Astrocyte (in vitro differentiated cells and primary cell): ENCODE measurements around the gene MYO7B. TPM values are rescaled to one million over a fixed set of nuclear protein-coding genes. Genes with fewer than 3 reads are reported as not detected.

Experiments
- DNase-seq: peaks from one replicate; pipeline ENCODE4 v3.0.0-alpha.2; 2010; ENCODE audit warnings: low read depth
- FAIRE-seq: peaks from 2 replicates; lab custom pipeline; 2011; peaks lifted over from hg19 to GRCh38; lab: Jason Lieb, UNC
- H2AFZ ChIP-seq: 2 replicates; pipeline ENCODE4 v1.6.0; 2012; ENCODE audit warnings: low read depth, low read length, inconsistent platforms
- H3K27ac ChIP-seq: 2 replicates; pipeline ENCODE4 v1.5.1; 2011; ENCODE audit warnings: low read depth, low read length, inconsistent platforms
- H3K27me3 ChIP-seq: 2 replicates; pipeline ENCODE4 v1.6.0; 2011; ENCODE audit warnings: low read length, inconsistent platforms; ENCODE audit not compliant: insufficient read depth
- H3K36me3 ChIP-seq: 2 replicates; pipeline ENCODE4 v1.5.1; 2011; ENCODE audit warnings: low read length, inconsistent platforms; ENCODE audit not compliant: insufficient read depth
- H3K4me1 ChIP-seq: 2 replicates; pipeline ENCODE4 v1.5.1; 2011; ENCODE audit warnings: low read length, inconsistent platforms; ENCODE audit not compliant: insufficient read depth
- H3K4me2 ChIP-seq: 2 replicates; pipeline ENCODE4 v1.6.0; 2012; ENCODE audit warnings: low read length, inconsistent platforms
- H3K4me3 ChIP-seq: 2 replicates; pipeline ENCODE4 v1.5.1; 2011; ENCODE audit warnings: low read depth, mild to moderate bottlenecking, low read length, inconsistent platforms; ENCODE audit not compliant: insufficient read depth
- H3K79me2 ChIP-seq: 2 replicates; pipeline ENCODE4 v1.6.0; 2012; ENCODE audit warnings: mild to moderate bottlenecking, low read length, inconsistent platforms; ENCODE audit not compliant: insufficient read depth
- H3K9ac ChIP-seq: 2 replicates; pipeline ENCODE4 v1.6.0; 2012; ENCODE audit warnings: mild to moderate bottlenecking, low read length, inconsistent platforms
- H3K9me3 ChIP-seq: 2 replicates; pipeline ENCODE4 v1.5.1; 2012; ENCODE audit warnings: low read depth, mild to moderate bottlenecking, low read length, inconsistent platforms; ENCODE audit not compliant: insufficient read depth
- H4K20me1 ChIP-seq: 2 replicates; pipeline ENCODE4 v1.6.0; 2012; ENCODE audit warnings: low read length, inconsistent platforms; ENCODE audit not compliant: insufficient read depth
- H3K27ac Mint-ChIP-seq: one replicate; pipeline ENCODE4 v1.8.0; 2021; ENCODE audit warnings: mild to moderate bottlenecking, mixed read lengths; ENCODE audit not compliant: unreplicated experiment
- H3K27me3 Mint-ChIP-seq: one replicate; pipeline ENCODE4 v1.8.0; 2021; ENCODE audit warnings: low read depth, mixed read lengths; ENCODE audit not compliant: unreplicated experiment
- H3K36me3 Mint-ChIP-seq: one replicate; pipeline ENCODE4 v1.8.0; 2021; ENCODE audit warnings: low read depth, mixed read lengths; ENCODE audit not compliant: unreplicated experiment
- H3K4me1 Mint-ChIP-seq: one replicate; pipeline ENCODE4 v1.8.0; 2021; ENCODE audit warnings: low read depth, mixed read lengths; ENCODE audit not compliant: unreplicated experiment
- H3K4me3 Mint-ChIP-seq: one replicate; pipeline ENCODE4 v1.8.0; 2021; ENCODE audit warnings: mild to moderate bottlenecking, moderate library complexity, mixed read lengths; ENCODE audit not compliant: unreplicated experiment
- H3K9me3 Mint-ChIP-seq: one replicate; pipeline ENCODE4 v1.8.0; 2021; ENCODE audit warnings: mild to moderate bottlenecking, mixed read lengths; ENCODE audit not compliant: unreplicated experiment
- CTCF ChIP-seq: IDR thresholded peaks from 2 replicates; pipeline ENCODE4 v1.5.1; 2011; ENCODE audit warnings: low read depth, mild to moderate bottlenecking, inconsistent platforms, low read length, moderate library complexity; ENCODE audit not compliant: insufficient read depth
- EZH2 ChIP-seq: IDR thresholded peaks from 2 replicates; pipeline ENCODE4 v1.6.1; 2012; ENCODE audit warnings: mild to moderate bottlenecking, low read length, inconsistent platforms; ENCODE audit not compliant: insufficient read depth
- total RNA-seq: library from RNA; stranded (reverse); gene quantifications from 2 replicates; pipeline ENCODE4 v1.2.1, GENCODE V29; 2021

Gene MYO7B
- total RNA-seq, 1 donor from 2014 or later: 0.77 TPM

GRCh38 chr2:127665267-127665893 lies 129.9 kb downstream of the MYO7B start:
- peaks cover 48% of the 10 kb centered on the region for H4K20me1 ChIP-seq
- H3K27ac ChIP-seq: no peak overlapping the region
- Mint-ChIP-seq H3K36me3 (peaks cover 12% of the 10 kb centered on the region), H3K4me1 (peaks cover 21% of the 10 kb centered on the region), H3K27ac (no peak overlapping the region), H3K27me3 (peaks cover 9% of the 10 kb centered on the region), H3K4me3 (no peak overlapping the region), H3K9me3 (no peaks in the 10 kb centered on the region)
- no peak for TF ChIP-seq CTCF
- no peak overlapping the region for H3K9ac ChIP-seq
- H3K9me3 ChIP-seq: no peaks in the 10 kb centered on the region
- no peak for DNase-seq
- H2AFZ ChIP-seq: no peak overlapping the region
- H3K4me2 ChIP-seq: no peak overlapping the region
- peaks cover 4% of the 10 kb centered on the region for H3K4me1 ChIP-seq
- no peak overlapping the region for H3K4me3 ChIP-seq
- H3K27me3 ChIP-seq: peaks cover 22% of the 10 kb centered on the region
- H3K79me2 ChIP-seq: peaks cover 16% of the 10 kb centered on the region
- FAIRE-seq: peak; percentile 13
- H3K36me3 ChIP-seq: no peaks in the 10 kb centered on the region

DNA sequence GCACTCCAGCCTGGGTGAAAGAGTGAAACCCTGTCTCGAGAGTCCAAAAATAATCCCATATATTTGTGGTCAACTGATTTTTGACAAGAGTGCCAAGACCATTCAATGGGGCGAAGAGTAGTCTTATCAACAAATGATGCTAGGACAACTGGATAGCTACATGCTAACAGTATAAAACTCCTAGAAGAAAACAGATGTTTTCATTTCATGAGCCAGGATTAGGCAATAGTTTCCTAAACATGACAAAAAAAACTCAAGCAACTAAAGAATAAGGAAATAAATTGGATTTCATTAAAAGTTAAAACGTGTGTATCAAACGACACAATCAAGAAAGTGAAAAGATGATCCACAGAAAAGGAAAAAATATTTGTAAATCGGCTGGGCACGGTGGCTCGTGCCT lies 133.6 kb downstream of the MYO7B start:
- H3K4me1 ChIP-seq: peaks cover 5% of the 10 kb centered on the region
- H3K79me2 ChIP-seq: peaks cover 7% of the 10 kb centered on the region
- H3K4me2 ChIP-seq: no peak overlapping the region
- Mint-ChIP-seq H3K27me3 (peaks cover 7% of the 10 kb centered on the region), H3K4me3 (no peak overlapping the region), H3K4me1 (peaks cover 15% of the 10 kb centered on the region), H3K27ac (no peak overlapping the region), H3K36me3 (peaks cover 9% of the 10 kb centered on the region), H3K9me3 (no peaks in the 10 kb centered on the region)
- no peak for FAIRE-seq
- no peak overlapping the region for H3K27ac ChIP-seq
- no peak overlapping the region for H3K9ac ChIP-seq
- no peak overlapping the region for H3K4me3 ChIP-seq
- no peaks in the 10 kb centered on the region for H3K36me3 ChIP-seq
- no peak overlapping the region for H2AFZ ChIP-seq
- H3K9me3 ChIP-seq: no peaks in the 10 kb centered on the region
- TF ChIP-seq CTCF (no peak), EZH2 (no peak)
- DNase-seq: no peak
- H4K20me1 ChIP-seq: peaks cover 32% of the 10 kb centered on the region
- H3K27me3 ChIP-seq: peaks cover 13% of the 10 kb centered on the region
